Fibroblast of lung (primary cell): ENCODE measurements around the gene ARFGAP1. TPM values are rescaled to one million over a fixed set of nuclear protein-coding genes. Genes with fewer than 3 reads are reported as not detected.

Experiments
- DNase-seq, 2 donors: peaks; one replicate each; pipeline versions ENCODE4 v3.0.0 to v3.0.0-alpha.2; 2010; ENCODE audit warnings: low read depth in 2 of 2
- H2AFZ ChIP-seq: 2 replicates; pipeline ENCODE4 v1.5.1; 2012; ENCODE audit warnings: low read length, control low read depth, inconsistent platforms
- H3K27ac ChIP-seq: 2 replicates; pipeline ENCODE4 v1.5.1; 2011; ENCODE audit warnings: low read length, control low read depth; ENCODE audit not compliant: insufficient read depth
- H3K27me3 ChIP-seq: 2 replicates; pipeline ENCODE4 v1.5.1; 2011; ENCODE audit warnings: mild to moderate bottlenecking, low read length; ENCODE audit not compliant: control insufficient read depth, insufficient read depth
- H3K36me3 ChIP-seq: 2 replicates; pipeline ENCODE4 v1.5.1; 2011; ENCODE audit warnings: low read length; ENCODE audit not compliant: control insufficient read depth, insufficient read depth
- H3K4me1 ChIP-seq: 2 replicates; pipeline ENCODE4 v1.5.1; 2011; ENCODE audit warnings: low read length; ENCODE audit not compliant: control insufficient read depth, insufficient read depth; ENCODE audit errors: extremely low read depth
- H3K4me2 ChIP-seq: 2 replicates; pipeline ENCODE4 v1.5.1; 2011; ENCODE audit warnings: low read length, control low read depth; ENCODE audit not compliant: insufficient read depth; ENCODE audit errors: extremely low read depth
- H3K4me3 ChIP-seq, 4 experiments: fragments of 200-600 bp in 1 of 4; sonication (generic) in 1 of 4; replicated peaks in 1 of 4; 2 replicates each; pipeline ENCODE4 v1.5.1; 2011 to 2016; ENCODE audit warnings: low read length in 4 of 4, low read depth in 3 of 4, mild to moderate bottlenecking in 3 of 4, control low read depth in 2 of 4, inconsistent platforms in 1 of 4, mixed read lengths in 1 of 4; ENCODE audit not compliant: insufficient read depth in 1 of 4; ENCODE audit errors: control extremely low read depth in 1 of 4
- H3K79me2 ChIP-seq: 2 replicates; pipeline ENCODE4 v1.5.1; 2012; ENCODE audit warnings: mild to moderate bottlenecking, low read length, inconsistent platforms; ENCODE audit not compliant: control insufficient read depth, insufficient read depth
- H3K9ac ChIP-seq: 2 replicates; pipeline ENCODE4 v1.5.1; 2011; ENCODE audit warnings: mild to moderate bottlenecking, low read length, control low read depth; ENCODE audit not compliant: insufficient read depth
- H3K9me3 ChIP-seq: 2 replicates; pipeline ENCODE4 v1.5.1; 2012; ENCODE audit warnings: low read depth, low read length; ENCODE audit not compliant: control insufficient read depth, insufficient read depth
- H4K20me1 ChIP-seq: 2 replicates; pipeline ENCODE4 v1.5.1; 2011; ENCODE audit warnings: low read length; ENCODE audit not compliant: control insufficient read depth, insufficient read depth; ENCODE audit errors: extremely low read depth
- CTCF ChIP-seq, 2 donors: IDR thresholded peaks in 1 of 2; conservative IDR thresholded peaks in 1 of 2; 1 replicate in 1 of 2; 2 replicates in 1 of 2; pipeline ENCODE4 v1.5.1; 2011 to 2012; ENCODE audit warnings: low read length in 2 of 2, control low read depth in 1 of 2, inconsistent platforms in 1 of 2, low read depth in 1 of 2, mild to moderate bottlenecking in 1 of 2
- EZH2 ChIP-seq: IDR thresholded peaks from 2 replicates; pipeline ENCODE4 v1.5.1; 2012; ENCODE audit warnings: low read length, control low read depth, mild to moderate bottlenecking; ENCODE audit errors: missing control alignments
- polyA plus RNA-seq, 2 donors: library from polyadenylated mRNA; depleted of rRNA in 1 of 2; stranded (reverse) in 1 of 2; unstranded in 1 of 2; fragments of >200 nt; gene quantifications; 2 replicates each; pipeline ENCODE4 v1.2.1, GENCODE V29; 2011 to 2012; ENCODE audit warnings: missing spikeins in 1 of 2
- total RNA-seq: library from RNA; depleted of rRNA; stranded (reverse); fragments of >200 nt; gene quantifications from 2 replicates; pipeline ENCODE4 v1.2.1, GENCODE V29; 2014

The ARFGAP1 gene
- total and polyA plus RNA-seq, 2 donors (not counting 1 experiment from before 2014, with no cell fraction given), result 37.6 to 42.9 TPM

GRCh38 chr20:63254232-63254605 lies 18.4 kb upstream of the ARFGAP1 start, which contains the start of gene NKAIN4:
Gene NKAIN4 (minus strand): TSS chr20:63254463. CDS start chr20:63254450, 13 bp downstream.
- no peaks in the 10 kb centered on the region for H3K4me1 ChIP-seq
- no peak within 1 kb of the TSS for H3K27ac ChIP-seq
- H3K36me3 ChIP-seq, result no peaks in the 10 kb centered on the region
- peaks cover 39% of the 10 kb centered on the region for H3K27me3 ChIP-seq
- H4K20me1 ChIP-seq, result no peaks in the 10 kb centered on the region
- no peak within 1 kb of the TSS for H3K4me3 ChIP-seq
- H3K4me2 ChIP-seq, result no peak within 1 kb of the TSS
- DNase-seq, result no peak
- no peaks in the 10 kb centered on the region for H3K79me2 ChIP-seq
- no peak within 1 kb of the TSS for H3K9ac ChIP-seq
- TF ChIP-seq CTCF (conservative IDR thresholded peaks at IDR 0.05 in 1 of 2, IDR thresholded peaks at IDR 0.05 in 1 of 2; ENCODE audit: low read depth in 1 of 2, low read length in 2 of 2), result no peak
- TF ChIP-seq EZH2, result no peak
- no peak within 1 kb of the TSS for H2AFZ ChIP-seq
- H3K9me3 ChIP-seq, result no peaks in the 10 kb centered on the region

- Histone ChIP-seq H3K36me3 (no peaks in the 10 kb centered on the region), H3K4me2 (no peak overlapping the region), H3K27ac (no peak overlapping the region), H3K9ac (no peak overlapping the region), H3K9me3 (no peaks in the 10 kb centered on the region), H3K4me1 (no peaks in the 10 kb centered on the region), H3K4me3 (no peak overlapping the region), H3K79me2 (no peaks in the 10 kb centered on the region), H2AFZ (no peak overlapping the region), H4K20me1 (no peaks in the 10 kb centered on the region), H3K27me3 (peaks cover 39% of the 10 kb centered on the region)
- no peak for DNase-seq
- TF ChIP-seq EZH2 (no peak), CTCF (conservative IDR thresholded peaks at IDR 0.05 in 1 of 2, IDR thresholded peaks at IDR 0.05 in 1 of 2; ENCODE audit: low read depth in 1 of 2, low read length in 2 of 2) (no peak)
These were observed 17.8 kb upstream of the ARFGAP1 start for GRCh38 chr20:63254606-63255384.

- H3K27me3 ChIP-seq, result peaks cover 50% of the 10 kb centered on the region
- no peak overlapping the region for H2AFZ ChIP-seq
- H3K79me2 ChIP-seq, result no peaks in the 10 kb centered on the region
These were observed 16.5 kb upstream of the ARFGAP1 start for GRCh38 chr20:63255931-63256704.

More at GRCh38 chr20:63255931-63256704, 16.5 kb upstream of the ARFGAP1 start:
- Histone ChIP-seq H4K20me1 (no peaks in the 10 kb centered on the region), H3K27ac (no peak overlapping the region), H3K9ac (no peak overlapping the region), H3K4me2 (no peak overlapping the region), H3K4me3 (no peak overlapping the region), H3K36me3 (no peaks in the 10 kb centered on the region), H3K4me1 (no peaks in the 10 kb centered on the region), H3K9me3 (no peaks in the 10 kb centered on the region)
- no peak for TF ChIP-seq CTCF (conservative IDR thresholded peaks at IDR 0.05 in 1 of 2, IDR thresholded peaks at IDR 0.05 in 1 of 2; ENCODE audit: low read depth in 1 of 2, low read length in 2 of 2)
- no peak for TF ChIP-seq EZH2
- DNase-seq, result no peak
